ENCODE measurements around the gene CYP1A2.

- no peak for TF ChIP-seq POLR2A (IDR thresholded peaks at IDR 0.05)
- TF ChIP-seq, protein P1, sequence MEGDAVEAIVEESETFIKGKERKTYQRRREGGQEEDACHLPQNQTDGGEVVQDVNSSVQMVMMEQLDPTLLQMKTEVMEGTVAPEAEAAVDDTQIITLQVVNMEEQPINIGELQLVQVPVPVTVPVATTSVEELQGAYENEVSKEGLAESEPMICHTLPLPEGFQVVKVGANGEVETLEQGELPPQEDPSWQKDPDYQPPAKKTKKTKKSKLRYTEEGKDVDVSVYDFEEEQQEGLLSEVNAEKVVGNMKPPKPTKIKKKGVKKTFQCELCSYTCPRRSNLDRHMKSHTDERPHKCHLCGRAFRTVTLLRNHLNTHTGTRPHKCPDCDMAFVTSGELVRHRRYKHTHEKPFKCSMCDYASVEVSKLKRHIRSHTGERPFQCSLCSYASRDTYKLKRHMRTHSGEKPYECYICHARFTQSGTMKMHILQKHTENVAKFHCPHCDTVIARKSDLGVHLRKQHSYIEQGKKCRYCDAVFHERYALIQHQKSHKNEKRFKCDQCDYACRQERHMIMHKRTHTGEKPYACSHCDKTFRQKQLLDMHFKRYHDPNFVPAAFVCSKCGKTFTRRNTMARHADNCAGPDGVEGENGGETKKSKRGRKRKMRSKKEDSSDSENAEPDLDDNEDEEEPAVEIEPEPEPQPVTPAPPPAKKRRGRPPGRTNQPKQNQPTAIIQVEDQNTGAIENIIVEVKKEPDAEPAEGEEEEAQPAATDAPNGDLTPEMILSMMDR (IDR thresholded peaks at IDR 0.05): no peak
These were observed 43.8 kb downstream of the CYP1A2 start for GRCh38 chr15:74792227-74793016.
